Nephron (organoid): ENCODE results near the gene TBC1D24.

Experiments
- H3K27ac Mint-ChIP-seq, 3 experiments: 2 replicates each; pipeline ENCODE4 v1.8.0; 2020; ENCODE audit warnings: mixed read lengths in 3 of 3, mild to moderate bottlenecking in 2 of 3, moderate library complexity in 1 of 3
- H3K27me3 Mint-ChIP-seq: 2 replicates; pipeline ENCODE4 v1.8.0; 2021; ENCODE audit warnings: low read depth, mild to moderate bottlenecking, moderate library complexity, mixed read lengths
- H3K36me3 Mint-ChIP-seq: 2 replicates; pipeline ENCODE4 v1.8.0; 2020; ENCODE audit warnings: low read depth, mixed read lengths
- H3K4me1 Mint-ChIP-seq: 2 replicates; pipeline ENCODE4 v1.8.0; 2020; ENCODE audit warnings: mixed read lengths
- H3K4me3 Mint-ChIP-seq, 3 experiments: 2 replicates each; pipeline ENCODE4 v1.8.0; 2020; ENCODE audit warnings: mild to moderate bottlenecking in 3 of 3, mixed read lengths in 3 of 3, moderate library complexity in 2 of 3
- H3K9me3 Mint-ChIP-seq: 2 replicates; pipeline ENCODE4 v1.8.0; 2020; ENCODE audit warnings: mixed read lengths
- TF ChIP-seq, protein P1 (sequence below), 3 experiments: fragments of 200-600 bp; sonication (generic); IDR thresholded peaks; one replicate each; pipeline ENCODE4 v1.5.0; 2021; ENCODE audit warnings: antibody characterized with exemption in 3 of 3; ENCODE audit not compliant: unreplicated experiment in 3 of 3

The TBC1D24 gene

DNA sequence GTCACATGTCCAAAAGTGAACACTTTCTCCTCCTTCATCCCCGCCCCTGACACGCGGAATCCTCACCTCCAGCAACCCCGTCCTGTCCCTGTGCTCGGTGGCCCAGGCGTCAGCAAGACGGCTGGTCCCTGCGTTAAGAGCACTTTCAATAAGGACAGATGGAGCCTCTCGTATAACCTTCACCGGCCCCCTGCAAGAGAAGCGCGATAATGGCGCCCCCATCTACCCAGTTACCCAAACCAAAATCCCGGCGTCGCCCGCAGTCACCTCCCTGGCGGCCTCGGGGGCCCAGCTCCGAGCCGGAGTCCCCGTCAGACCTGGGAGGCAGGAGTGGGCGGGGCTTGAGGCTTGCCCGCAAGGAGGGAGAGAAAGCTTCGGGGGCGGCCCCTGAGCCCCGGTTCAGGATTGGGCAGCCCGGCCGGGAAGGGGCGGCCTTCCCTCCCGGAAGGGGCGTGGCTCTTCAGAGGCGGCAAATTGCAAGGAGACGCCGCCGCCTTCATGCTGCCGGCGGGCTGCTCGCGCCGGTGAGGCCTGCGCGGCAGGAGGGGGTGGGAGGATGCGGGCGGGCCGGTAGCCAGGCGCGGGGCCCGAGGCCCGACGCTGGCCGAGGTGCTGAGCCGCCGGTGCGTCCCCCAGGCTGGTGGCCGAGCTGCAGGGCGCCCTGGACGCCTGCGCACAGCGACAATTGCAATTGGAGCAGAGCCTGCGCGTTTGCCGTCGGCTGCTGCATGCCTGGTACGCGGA lies 15.1 kb upstream of the TBC1D24 start, which contains the start of gene TEDC2:
TSS of gene TEDC2 (plus strand) at position 463 of the 744 bp plus-strand sequence. CDS start at position 499, 36 bp downstream.
- H3K4me3 Mint-ChIP-seq, result peak within 1 kb of the TSS; percentile 88 to 95 (median 91)
- peaks cover 3% of the 10 kb centered on the region for H3K27me3 Mint-ChIP-seq
- peak within 1 kb of the TSS; percentile 12 to 80 (median 28) for H3K27ac Mint-ChIP-seq
- TF ChIP-seq, protein P1, sequence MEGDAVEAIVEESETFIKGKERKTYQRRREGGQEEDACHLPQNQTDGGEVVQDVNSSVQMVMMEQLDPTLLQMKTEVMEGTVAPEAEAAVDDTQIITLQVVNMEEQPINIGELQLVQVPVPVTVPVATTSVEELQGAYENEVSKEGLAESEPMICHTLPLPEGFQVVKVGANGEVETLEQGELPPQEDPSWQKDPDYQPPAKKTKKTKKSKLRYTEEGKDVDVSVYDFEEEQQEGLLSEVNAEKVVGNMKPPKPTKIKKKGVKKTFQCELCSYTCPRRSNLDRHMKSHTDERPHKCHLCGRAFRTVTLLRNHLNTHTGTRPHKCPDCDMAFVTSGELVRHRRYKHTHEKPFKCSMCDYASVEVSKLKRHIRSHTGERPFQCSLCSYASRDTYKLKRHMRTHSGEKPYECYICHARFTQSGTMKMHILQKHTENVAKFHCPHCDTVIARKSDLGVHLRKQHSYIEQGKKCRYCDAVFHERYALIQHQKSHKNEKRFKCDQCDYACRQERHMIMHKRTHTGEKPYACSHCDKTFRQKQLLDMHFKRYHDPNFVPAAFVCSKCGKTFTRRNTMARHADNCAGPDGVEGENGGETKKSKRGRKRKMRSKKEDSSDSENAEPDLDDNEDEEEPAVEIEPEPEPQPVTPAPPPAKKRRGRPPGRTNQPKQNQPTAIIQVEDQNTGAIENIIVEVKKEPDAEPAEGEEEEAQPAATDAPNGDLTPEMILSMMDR (IDR thresholded peaks at IDR 0.05; ENCODE audit: unreplicated experiment in 3 of 3), result no peak
- H3K9me3 Mint-ChIP-seq, result no peaks in the 10 kb centered on the region
- H3K36me3 Mint-ChIP-seq, result peaks cover 13% of the 10 kb centered on the region
- peaks cover 5% of the 10 kb centered on the region for H3K4me1 Mint-ChIP-seq

DNA sequence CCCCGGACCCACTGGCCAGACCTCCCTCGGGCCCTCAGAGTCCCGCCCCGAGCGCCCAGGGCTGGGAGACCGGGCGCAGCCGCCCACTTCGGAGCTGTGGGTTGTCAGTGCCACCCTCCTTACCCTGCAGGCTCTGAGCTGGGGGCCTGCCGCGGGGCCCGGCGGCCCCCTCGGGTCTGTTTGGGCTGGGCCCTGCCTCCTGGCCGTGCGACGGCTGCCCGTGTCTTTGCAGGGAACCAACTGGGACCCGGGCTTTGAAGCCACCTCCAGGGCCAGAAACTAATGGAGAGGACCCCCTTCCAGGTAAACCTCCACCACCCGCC lies 14.6 kb upstream of the TBC1D24 start:
- Mint-ChIP-seq H3K27me3 (peaks cover 3% of the 10 kb centered on the region), H3K4me3 (peak overlapping the region; percentile 75 to 95 (median 91)), H3K4me1 (peaks cover 5% of the 10 kb centered on the region), H3K36me3 (peaks cover 9% of the 10 kb centered on the region), H3K27ac (no peak overlapping the region), H3K9me3 (no peaks in the 10 kb centered on the region)
- TF ChIP-seq, protein P1 (IDR thresholded peaks at IDR 0.05; ENCODE audit: unreplicated experiment in 3 of 3), result no peak

DNA sequence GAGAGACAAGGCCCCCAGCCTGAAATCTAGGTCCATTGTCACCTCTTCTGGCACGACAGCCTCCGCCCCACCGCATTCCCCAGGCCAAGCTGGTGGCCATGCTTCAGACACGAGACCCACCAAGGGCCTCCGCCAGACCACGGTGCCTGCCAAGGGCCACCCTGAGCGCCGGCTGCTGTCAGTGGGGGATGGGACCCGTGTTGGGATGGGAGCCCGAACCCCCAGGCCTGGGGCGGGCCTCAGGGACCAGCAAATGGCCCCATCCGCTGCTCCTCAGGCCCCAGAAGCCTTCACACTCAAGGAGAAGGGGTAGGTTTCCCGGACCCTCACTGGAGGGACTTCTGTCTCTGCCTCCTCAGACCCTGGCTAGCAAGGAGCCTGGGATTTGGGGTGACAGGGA lies 14.0 kb upstream of the TBC1D24 start:
- TF ChIP-seq, protein P1 (IDR thresholded peaks at IDR 0.05; ENCODE audit: unreplicated experiment in 3 of 3), result no peak
- peak overlapping the region; percentile 68 to 75 (median 70) for H3K4me3 Mint-ChIP-seq
- H3K4me1 Mint-ChIP-seq, result peaks cover 5% of the 10 kb centered on the region
- peaks cover 3% of the 10 kb centered on the region for H3K27me3 Mint-ChIP-seq
- H3K27ac Mint-ChIP-seq, result no peak overlapping the region
- H3K9me3 Mint-ChIP-seq, result no peaks in the 10 kb centered on the region
- peaks cover 5% of the 10 kb centered on the region for H3K36me3 Mint-ChIP-seq

DNA sequence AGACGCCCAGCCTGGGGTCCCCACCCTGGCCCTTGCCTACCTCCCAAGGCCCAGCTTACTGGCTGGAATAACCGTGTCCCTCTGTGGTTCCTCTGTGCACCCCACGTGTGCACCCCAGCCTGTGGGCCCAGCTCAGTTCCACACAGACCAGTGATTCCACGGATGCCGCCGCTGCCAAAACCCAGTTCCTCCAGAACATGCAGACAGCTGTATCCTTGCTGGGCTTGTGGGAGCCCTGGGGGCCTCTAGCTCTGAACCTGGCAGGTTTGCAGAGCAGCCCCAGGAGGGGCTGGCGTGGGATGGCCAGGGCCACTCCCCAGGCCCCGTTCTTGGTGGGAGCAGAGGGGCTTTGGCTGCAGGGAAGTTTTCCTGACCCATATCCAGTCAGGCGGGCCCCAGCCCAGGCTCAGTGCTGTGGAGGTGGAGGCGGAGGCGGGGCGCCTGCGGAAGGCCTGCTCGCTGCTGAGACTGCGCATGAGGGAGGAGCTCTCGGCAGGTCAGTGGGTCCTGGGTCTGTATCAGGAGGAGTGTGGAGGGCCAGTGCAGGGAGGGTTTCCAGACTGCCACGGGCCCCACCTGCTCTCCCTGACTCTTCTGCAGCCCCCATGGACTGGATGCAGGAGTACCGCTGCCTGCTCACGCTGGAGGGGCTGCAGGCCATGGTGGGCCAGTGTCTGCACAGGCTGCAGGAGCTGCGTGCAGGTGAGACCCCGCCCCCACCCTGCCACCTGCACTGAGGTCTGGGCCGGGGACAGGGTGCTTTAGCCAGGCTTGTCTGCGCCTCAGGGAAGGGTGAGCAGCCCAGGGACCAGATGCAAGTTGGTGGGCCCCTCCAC lies 12.7 kb upstream of the TBC1D24 start:
- TF ChIP-seq, protein P1 (IDR thresholded peaks at IDR 0.05; ENCODE audit: unreplicated experiment in 3 of 3), result no peak
- no peaks in the 10 kb centered on the region for H3K9me3 Mint-ChIP-seq
- no peak overlapping the region for H3K27ac Mint-ChIP-seq
- H3K36me3 Mint-ChIP-seq, result no peaks in the 10 kb centered on the region
- H3K27me3 Mint-ChIP-seq, result peaks cover 3% of the 10 kb centered on the region
- peaks cover 5% of the 10 kb centered on the region for H3K4me1 Mint-ChIP-seq
- peak overlapping the region in 2 of 3 experiments; percentile 26 to 50 for H3K4me3 Mint-ChIP-seq

DNA sequence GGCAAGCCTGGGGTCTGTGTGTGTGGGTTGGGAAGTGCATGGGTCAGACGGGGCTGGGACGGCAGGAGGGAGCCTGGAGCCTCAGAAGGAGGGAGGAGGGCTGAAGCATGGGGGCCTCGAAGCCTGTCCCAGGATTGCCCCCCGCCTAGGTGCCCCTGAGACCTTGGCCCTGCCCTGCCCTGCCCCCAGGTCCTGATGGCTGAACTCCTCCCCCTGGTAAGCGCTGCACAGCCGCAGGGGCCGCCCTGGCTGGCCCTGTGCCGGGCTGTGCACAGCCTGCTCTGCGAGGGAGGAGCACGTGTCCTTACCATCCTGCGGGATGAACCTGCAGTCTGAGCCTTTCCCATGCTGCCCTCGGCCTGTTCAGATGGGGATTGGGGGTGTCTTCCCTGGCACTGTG lies 10.6 kb upstream of the TBC1D24 start:
- H3K4me1 Mint-ChIP-seq, result peaks cover 5% of the 10 kb centered on the region
- H3K27me3 Mint-ChIP-seq, result no peaks in the 10 kb centered on the region
- H3K9me3 Mint-ChIP-seq, result no peaks in the 10 kb centered on the region
- no peaks in the 10 kb centered on the region for H3K36me3 Mint-ChIP-seq
- TF ChIP-seq, protein P1 (IDR thresholded peaks at IDR 0.05; ENCODE audit: unreplicated experiment in 3 of 3), result no peak
- H3K4me3 Mint-ChIP-seq, result no peak overlapping the region
- H3K27ac Mint-ChIP-seq, result no peak overlapping the region
